ENCODE measurements around the gene DNAJC15. TPM values are rescaled to one million over a fixed set of nuclear protein-coding genes. Genes with fewer than 3 reads are reported as not detected.
A peak's percentile ranks its signal among the peaks of the same experiment; 100 is the strongest.

Gene DNAJC15
- total RNA-seq, 6 donors from 2014 or later, result 3.1 to 19.3 (median 9.0) TPM

GRCh38 chr13:43129511-43130110, 106.2 kb downstream of the DNAJC15 start:
- no peaks in the 10 kb centered on the region for H3K4me1 ChIP-seq
- no peaks in the 10 kb centered on the region for H3K27me3 ChIP-seq
- 65 to 73% methylated on average over 3 of the region's 3 CpGs for WGBS, 2 donors
- H3K4me3 ChIP-seq, result no peak overlapping the region
- no peak for ATAC-seq (ENCODE audit: low FRiP score in 2 of 2)
- no peak overlapping the region for H3K27ac ChIP-seq
- no peak for TF ChIP-seq CTCF (IDR thresholded peaks at IDR 0.05)
- no peak for TF ChIP-seq EP300 (IDR thresholded peaks at IDR 0.05)
- no peak for TF ChIP-seq POLR2A (IDR thresholded peaks at IDR 0.05)
- no peak for TF ChIP-seq POLR2AphosphoS5 (IDR thresholded peaks at IDR 0.05)
- DNase-seq, result no peak
- H3K36me3 ChIP-seq, result no peaks in the 10 kb centered on the region
- no peaks in the 10 kb centered on the region for H3K9me3 ChIP-seq

- Histone ChIP-seq H3K9me3 (no peaks in the 10 kb centered on the region), H3K36me3 (no peaks in the 10 kb centered on the region), H3K4me1 (no peaks in the 10 kb centered on the region), H3K4me3 (no peak overlapping the region), H3K27me3 (no peaks in the 10 kb centered on the region), H3K27ac (no peak overlapping the region)
- DNase-seq (no peak), ATAC-seq (ENCODE audit: low FRiP score in 2 of 2) (peak in 1 of 2 donors; percentile 70)
- WGBS, 2 donors, result 49 to 60% methylated on average over 4 of the region's 4 CpGs
- TF ChIP-seq EP300 (IDR thresholded peaks at IDR 0.05), result no peak
- TF ChIP-seq POLR2A (IDR thresholded peaks at IDR 0.05), result no peak
- peak in 3 of 6 experiments; percentile 19 to 49 (median 31) for TF ChIP-seq CTCF (IDR thresholded peaks at IDR 0.05)
- no peak for TF ChIP-seq POLR2AphosphoS5 (IDR thresholded peaks at IDR 0.05)
Observed at GRCh38 chr13:43132257-43132656, 108.9 kb downstream of the DNAJC15 start.

GRCh38 chr13:43132911-43133310, 109.5 kb downstream of the DNAJC15 start:
- no peaks in the 10 kb centered on the region for H3K4me1 ChIP-seq
- H3K9me3 ChIP-seq, result no peaks in the 10 kb centered on the region
- no peak for DNase-seq
- TF ChIP-seq POLR2A (IDR thresholded peaks at IDR 0.05) (no peak), POLR2AphosphoS5 (IDR thresholded peaks at IDR 0.05) (no peak), CTCF (IDR thresholded peaks at IDR 0.05) (no peak)
- H3K4me3 ChIP-seq, result no peak overlapping the region
- no peaks in the 10 kb centered on the region for H3K27me3 ChIP-seq
- 68 to 86% methylated on average over 4 to 5 of the region's 5 CpGs for WGBS, 2 donors
- no peak for ATAC-seq (ENCODE audit: low FRiP score in 2 of 2)
- no peak overlapping the region for H3K27ac ChIP-seq
- H3K36me3 ChIP-seq, result no peaks in the 10 kb centered on the region

GRCh38 chr13:43133792-43134191, 110.4 kb downstream of the DNAJC15 start:
- H3K27me3 ChIP-seq, result no peaks in the 10 kb centered on the region
- TF ChIP-seq POLR2AphosphoS5 (IDR thresholded peaks at IDR 0.05), result no peak
- H3K36me3 ChIP-seq, result no peaks in the 10 kb centered on the region
- ATAC-seq (ENCODE audit: low FRiP score in 2 of 2) (no peak), DNase-seq (no peak)
- WGBS, 2 donors, result 74 to 89% methylated on average over 4 of the region's 4 CpGs
- H3K9me3 ChIP-seq, result no peaks in the 10 kb centered on the region
- H3K4me1 ChIP-seq, result no peaks in the 10 kb centered on the region
- no peak overlapping the region for H3K27ac ChIP-seq
- no peak overlapping the region for H3K4me3 ChIP-seq

GRCh38 chr13:43134868-43135267, 111.5 kb downstream of the DNAJC15 start:
- DNase-seq (no peak), ATAC-seq (ENCODE audit: low FRiP score in 2 of 2) (no peak)
- Histone ChIP-seq H3K4me3 (no peak overlapping the region), H3K9me3 (no peaks in the 10 kb centered on the region), H3K36me3 (no peaks in the 10 kb centered on the region), H3K27ac (no peak overlapping the region), H3K27me3 (no peaks in the 10 kb centered on the region), H3K4me1 (no peaks in the 10 kb centered on the region)
- TF ChIP-seq POLR2A (IDR thresholded peaks at IDR 0.05) (no peak), CTCF (IDR thresholded peaks at IDR 0.05) (no peak), POLR2AphosphoS5 (IDR thresholded peaks at IDR 0.05) (no peak)
- WGBS, 2 donors, result 79 to 84% methylated on average over 7 of the region's 7 CpGs
